ENCODE measurements around the gene PJA2.

The PJA2 gene

DNA sequence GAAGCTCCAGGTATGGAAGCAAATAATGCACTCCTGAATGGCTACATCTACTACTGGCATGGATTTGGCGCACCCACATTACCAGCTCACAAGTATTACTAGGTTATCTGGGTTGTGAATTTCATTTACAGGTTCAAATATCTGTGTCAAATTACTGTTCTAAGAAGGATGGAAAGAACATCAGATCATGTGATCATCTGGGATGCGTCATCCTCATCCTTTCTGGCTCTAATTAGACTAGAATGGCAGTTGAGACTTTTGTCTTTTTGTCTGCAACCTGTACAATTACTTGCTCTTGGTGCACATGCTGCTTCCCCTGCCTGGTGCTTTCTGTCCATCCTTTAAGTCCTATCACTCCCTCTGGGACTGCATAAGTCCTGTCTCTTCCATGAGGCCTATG is 64.1 kb downstream of the PJA2 start:
- no peak for DNase-seq

DNA sequence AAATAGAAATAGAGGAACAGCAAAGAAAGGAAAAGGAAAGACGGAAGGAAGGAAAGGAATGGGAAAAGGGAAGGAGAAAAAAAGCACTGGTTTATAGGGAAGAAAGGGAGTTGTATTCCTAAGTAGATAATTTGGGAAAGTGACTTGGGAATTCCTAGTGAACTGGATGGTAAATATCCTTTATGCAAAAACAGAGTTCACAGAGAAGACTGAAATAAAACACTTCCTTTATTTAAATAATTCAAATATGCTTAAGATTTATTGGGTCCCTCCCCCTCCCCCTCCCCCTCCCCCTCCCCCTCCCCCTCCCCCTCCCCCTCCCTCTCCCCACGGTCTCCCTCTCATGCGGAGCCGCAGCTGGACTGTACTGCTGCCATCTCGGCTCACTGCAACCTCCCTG is 69.4 kb downstream of the PJA2 start:
- no peak for DNase-seq

DNA sequence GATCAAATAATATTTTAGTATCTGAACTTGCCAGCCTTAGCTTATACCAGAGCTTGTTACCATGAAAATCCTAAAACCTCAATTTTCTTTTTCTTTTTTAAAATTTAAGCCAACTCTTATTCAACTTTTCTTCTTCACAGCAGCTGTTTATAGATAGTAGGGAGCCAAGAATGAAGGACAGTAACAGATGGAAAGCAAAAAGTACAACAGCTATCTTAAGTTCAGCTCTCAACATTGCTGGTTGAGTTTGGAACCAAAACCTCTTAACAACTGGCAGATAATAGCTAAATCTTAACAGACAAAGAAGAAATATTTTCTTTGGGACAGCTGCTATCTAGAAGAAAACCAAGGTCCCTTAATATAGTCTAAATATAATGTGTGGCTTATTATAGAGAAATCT is 74.7 kb downstream of the PJA2 start:
- DNase-seq: no peak

DNA sequence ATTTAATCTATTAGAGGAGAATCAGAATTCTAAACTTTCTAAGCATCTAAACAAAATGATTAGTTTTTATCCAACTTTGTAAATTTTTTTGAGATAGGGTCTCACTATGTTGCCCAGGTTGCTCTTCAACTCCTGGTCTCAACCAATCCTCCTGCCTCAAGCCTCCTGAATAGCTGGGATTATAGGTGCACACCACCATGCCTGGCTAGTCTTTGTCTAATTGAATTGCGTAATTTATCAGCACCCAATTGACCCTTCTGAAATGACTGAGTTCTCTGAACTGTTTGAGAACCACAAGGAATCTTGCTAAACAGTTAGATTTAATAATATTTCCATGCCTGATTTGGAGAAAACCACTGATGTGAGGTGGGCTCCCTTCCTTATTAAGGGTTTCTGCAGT is 75.7 kb downstream of the PJA2 start:
- no peak for DNase-seq

DNA sequence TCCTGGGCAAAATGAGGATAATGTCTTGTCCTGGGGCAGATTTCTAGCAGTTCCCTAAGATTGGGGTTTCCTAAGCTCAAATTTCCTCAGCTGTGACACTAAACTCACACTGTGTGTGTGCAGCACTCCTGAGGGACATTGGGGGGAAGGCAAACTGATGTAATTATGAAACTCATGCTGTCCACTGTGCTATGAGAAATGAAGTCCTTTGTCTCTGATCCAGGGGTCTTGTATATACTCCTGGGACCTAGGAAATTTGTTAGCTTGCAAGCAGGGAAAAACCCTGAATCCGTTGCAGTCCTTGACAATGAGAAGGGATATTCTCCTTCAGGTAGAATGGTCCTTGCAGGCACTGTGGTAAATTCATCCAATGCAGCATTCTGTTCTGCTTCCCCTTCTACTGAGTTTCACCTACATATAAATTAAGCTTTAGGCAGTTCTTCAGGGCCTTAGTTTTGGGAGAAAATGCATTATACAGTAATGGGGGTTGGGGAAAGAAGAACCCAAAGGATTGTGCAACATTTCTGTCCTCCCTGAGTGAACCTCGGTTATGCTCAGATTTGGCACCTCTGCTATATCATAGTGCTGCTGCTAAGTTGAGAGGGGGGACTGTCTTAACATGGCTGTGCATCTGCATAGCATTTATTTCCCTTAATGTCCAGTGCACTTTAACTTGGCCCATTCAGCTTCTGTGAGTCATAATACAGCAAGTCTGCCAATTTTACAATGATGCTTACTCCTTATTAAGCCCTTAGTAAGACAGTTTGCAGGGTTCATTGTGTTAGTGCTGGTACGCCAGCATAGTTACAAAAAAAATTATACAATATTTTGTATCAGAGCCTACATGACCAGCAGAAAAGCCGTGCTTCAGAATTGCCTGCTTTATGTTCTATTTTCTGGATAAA is 80.2 kb downstream of the PJA2 start:
- no peak for DNase-seq

DNA sequence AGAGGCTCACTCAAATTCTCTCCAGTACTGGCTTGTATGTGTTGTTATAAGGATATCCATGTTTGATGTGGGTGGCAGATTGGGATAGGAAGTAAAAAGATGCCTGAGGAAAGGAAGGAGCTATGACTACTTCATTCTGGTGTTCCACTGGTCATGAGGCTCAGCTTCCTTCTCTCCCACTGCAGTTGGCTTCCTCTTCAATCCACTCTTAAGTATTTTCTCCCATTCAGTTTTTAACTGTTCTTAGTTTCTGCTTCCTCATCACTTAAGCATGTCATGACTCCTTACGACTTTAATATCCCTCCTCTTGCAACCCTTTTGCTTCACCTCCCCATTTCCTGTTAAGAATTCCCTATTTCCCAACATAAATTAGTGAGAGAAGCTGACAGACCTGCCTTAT is 81.1 kb downstream of the PJA2 start:
- no peak for DNase-seq

DNA sequence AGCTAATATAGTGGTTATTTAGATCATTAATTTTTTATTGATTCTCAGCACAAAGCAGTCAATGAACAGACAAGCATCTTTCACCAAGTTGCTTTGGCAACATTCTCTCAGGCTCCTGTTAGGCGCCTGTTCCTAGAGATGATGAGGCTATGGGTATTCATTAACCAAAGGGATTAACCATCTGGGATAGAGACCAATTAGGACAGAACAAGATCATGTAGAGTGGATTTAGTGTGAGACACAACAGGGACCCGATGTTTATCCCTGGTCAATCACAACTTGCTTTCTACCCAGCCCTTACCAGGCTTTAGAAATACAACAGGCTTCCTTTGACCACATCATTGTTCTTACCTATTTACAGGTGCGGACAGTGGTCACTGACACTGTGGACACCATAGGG is 82.2 kb downstream of the PJA2 start:
- no peak for DNase-seq

DNA sequence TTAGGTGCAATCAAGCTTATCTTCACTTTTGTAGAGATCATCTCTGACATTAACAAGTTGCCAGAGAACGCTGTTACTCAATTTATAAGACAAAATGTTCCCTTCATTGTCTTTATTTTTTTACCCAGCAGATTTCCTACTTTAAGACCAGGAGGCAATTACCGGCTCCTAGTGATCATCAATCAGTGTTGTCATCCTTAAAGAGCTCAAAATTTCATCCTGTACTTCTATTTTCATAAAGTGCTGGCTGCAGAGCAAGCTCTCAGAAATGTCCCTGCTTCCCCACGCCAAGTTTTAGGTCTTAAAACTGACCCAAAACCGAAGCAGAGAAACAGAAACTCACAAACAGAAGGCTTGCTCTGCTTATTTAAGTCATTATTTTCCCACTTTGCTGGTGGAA is 82.9 kb downstream of the PJA2 start:
- DNase-seq: no peak

DNA sequence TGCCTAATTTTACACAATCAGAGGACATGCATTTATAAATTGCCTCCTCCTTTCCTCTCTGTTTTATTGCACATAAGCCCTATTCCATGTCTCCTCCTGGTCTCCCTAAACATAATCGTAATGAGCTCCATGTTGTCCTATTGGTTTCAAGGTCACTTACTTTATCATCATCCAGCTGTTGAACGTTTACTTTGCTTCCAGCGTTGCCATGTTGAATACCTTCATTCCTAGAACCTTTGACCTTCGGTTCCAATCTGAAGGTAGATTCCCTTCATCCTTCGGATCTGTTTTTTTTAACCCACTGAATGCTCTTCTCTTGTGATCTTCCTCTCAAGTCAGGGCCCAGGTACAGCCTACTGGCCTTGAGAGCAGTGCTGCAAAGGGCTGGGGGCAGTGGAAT is 84.3 kb downstream of the PJA2 start:
- no peak for DNase-seq

DNA sequence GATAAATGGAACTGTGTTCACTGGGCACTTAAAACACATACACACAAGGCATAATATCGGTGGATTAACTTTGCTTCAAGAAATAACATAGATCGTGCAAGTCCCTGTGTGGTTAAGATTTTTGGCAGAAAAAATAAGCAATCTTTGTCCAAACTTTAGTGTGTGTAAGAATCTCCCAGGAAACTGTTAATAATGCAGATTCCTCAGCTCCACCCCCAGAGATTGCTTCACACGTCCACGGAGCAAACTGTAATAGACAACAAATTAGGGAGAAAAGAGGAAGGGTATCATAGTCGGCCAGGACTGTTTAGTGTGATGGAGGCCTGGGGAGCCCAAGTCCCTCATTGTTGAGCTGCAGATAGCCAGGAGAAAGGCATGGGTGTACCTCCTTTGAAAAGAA is 84.8 kb downstream of the PJA2 start:
- no peak for DNase-seq

DNA sequence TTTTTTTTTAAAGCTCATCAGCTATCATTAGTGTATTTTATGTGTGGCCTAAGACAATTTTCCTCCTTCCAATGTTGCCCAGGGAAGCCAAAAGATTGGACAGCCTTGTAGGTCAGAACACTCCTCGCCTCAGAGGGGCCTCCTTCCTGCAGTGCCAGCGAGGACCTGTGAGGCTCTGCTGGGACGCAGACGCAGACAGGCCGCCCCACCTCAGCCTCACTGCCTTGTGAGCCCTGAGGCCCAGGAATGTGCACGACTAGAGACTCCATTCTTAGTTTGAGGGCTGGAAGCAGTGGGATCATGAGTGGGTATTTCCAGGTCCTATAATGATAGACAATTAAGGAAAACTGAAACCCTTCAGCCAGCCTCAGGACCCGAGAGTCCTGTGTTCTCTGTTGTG is 85.4 kb downstream of the PJA2 start:
- no peak for DNase-seq

DNA sequence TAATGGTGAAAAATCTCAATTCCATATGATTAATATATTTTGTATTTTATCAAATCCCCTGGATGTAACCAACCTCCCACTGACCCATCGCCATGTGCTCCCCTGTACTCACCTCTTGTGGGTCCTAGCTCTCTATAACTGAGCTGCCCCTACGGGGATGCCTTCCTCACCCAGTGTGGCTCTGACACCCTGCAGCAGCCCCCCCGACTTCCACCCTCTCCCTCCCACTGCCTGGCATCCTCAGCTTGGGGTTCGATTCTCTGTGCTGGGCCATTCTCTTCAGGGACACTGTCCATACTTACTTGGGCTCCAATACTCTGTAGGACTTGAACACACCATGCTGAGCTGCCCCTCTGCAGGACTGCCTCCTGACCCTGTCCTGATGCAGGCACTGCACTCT is 87.1 kb downstream of the PJA2 start:
- DNase-seq: no peak

DNA sequence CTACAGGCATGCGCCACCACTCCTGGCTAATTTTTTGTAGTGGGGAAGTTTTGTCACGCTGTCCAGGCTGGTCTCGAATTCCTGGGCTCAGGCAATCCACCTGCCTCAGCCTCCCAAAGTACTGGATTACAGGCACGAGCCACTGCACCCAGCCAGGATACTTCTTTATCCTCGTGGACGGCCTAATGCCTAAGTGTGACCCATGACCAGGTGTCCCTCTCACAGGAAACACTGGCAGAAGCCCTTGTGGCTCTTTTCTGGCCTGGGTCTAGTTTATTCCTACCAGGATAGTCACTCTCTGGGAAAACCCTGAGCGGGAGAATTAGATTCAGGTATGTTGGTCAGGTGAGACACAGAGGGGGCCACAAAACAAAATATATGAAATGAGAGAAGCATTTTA is 90.4 kb downstream of the PJA2 start:
- DNase-seq: no peak

DNA sequence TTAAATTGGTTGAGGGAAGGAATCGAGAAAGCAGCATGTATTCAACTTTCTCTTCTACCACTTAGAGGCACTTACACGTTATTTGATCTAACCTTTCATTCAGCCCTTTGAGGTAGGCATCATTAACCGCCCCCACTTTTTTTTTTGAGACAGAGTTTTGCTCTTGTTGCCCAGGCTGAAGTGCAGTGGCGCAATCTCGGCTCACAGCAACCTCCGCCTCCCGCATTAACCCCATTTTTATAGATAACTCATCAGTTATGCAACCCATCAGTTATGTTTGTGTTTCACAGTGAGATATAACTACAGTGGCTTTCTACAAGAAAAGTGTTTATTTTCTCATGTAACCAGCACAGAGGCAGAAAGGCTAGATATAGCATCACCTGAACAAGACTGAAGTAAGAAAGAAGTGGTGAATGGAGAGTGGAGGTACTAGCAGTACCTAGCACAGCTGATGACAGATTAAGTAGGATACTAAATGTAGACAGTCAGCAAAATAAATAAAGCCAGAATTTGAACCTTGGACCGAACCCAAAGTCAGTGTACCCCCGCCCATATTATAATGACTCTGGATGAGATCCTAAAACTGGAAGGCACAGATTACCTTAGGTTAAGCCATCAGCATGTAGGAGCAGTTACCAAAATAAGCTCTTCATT is 91.2 kb downstream of the PJA2 start:
- no peak for DNase-seq

DNA sequence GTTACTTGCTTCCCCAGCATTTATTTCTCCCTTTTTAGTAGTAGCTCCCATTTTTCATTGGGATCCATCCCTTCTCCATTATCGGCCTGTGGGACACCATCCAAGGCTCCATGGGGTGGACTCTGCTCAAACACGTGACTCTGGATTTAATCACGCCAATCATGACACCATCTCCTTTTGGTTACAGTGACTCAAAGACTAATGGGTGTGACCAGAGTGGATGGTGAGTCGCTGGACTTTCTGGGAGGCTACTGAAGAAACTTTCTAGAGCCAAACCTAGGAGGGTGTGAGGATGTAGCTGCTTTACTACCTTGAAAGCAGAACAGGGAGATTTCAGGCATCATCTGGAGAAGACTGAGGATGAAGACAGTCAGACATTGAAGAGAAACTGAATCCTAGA is 93.1 kb downstream of the PJA2 start:
- no peak for DNase-seq

DNA sequence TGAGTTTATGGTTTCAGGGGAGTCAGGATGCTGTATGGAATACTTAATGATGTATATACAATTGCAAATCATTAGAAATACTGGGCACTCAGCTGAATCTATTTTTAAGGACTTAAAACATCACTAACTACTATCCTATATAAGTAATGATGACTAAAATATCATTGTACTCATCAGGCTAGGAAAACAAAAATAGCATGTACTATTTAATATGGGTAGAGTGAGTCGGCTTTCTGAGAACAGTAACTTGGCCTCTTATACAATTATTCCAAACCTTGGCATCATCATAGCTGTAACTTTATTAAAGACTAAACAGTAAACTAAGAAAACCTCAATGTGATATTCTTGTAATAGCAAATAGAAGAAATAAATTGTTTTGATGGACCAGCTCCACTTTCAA is 94.5 kb downstream of the PJA2 start:
- no peak for DNase-seq

DNA sequence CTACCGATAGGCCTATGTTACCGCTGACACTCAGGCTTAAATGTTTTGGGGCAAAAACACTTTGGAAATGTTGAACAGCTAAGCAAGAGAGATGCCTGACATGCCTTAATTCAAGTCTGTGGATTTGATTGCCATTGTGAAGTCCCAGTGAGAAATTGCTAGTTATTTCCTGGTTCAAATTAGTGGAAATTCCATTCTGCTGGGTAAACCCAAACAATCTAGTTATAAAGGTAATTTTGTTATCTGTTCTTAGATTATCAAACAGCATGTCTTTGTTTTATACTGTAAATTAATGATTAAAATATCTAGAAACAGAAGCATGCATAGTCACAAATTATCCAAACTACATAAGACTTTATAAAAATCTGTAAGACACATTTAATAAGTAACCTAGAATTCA is 96.6 kb downstream of the PJA2 start:
- no peak for DNase-seq

DNA sequence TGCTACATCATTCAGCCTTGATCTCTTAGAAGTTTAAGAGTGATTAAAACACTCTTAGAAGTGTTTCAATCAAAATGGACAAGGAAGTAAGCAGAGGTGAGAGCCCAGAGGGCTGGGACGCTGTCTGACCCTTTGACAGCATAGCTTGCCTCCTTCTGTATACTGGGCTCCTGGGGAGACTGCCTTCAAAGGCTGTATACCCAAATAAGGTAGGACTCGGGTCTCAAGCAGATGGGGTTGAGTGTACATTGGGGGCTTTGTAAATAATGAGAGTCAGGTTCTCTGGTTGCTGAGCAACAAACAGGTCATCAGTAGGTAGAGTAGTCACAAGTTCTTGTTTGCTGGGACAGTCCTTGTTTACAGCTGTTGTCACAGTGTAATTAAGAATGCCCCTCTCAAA is 97.1 kb downstream of the PJA2 start:
- no peak for DNase-seq

DNA sequence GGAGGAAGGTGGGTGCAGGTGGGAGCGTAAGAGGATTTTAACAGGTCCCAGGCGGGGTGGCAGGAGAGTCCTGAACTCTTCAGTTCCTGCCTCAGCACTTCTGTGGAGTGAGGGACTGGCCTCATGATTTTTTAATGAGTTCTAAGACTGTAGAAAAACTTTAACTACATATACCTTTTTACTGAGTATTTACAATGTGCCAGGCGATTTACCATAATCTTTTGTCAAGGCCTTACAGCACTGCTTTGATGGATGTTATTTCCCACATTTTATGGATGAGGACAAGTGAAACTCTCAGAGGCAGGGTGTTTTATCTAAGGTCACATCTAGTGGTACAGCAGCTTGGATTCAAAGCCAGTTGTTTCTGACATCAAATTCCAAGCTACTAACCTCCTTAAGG is 99.5 kb downstream of the PJA2 start:
- no peak for DNase-seq

DNA sequence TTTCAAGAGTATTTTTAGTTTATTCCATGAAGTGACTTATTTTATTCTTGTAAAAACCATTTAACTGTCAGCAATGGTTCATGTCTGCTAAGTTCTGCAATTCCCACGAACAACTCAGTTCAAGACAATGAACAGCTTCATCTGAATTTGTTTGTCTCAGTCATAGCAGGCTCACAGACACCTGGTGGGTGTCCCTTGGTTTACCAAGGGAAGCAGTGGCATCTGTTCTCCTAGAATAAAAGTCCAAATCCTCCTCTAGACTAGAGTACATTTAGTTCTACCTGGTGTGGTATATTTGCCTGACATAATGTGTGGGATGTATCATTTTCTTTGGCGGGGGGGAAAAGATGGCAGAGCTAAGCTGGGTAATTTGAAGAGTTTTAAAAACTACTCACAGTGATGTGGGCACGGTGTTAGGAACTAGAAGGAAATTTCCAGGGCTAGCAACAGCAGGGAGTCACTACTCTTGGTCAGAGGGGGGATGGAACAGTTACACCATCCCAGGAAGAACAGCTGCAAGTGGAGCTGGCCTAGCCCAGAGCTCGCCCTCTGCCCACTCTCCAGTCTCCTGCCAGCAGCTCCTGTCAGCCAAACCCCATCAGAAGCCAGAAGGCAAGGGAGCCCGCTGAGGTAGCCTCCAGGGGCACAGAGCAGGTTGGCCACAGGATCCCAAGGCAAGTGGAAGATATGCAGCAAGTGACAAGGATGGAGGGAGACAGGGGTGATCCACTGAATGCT is 100.3 kb downstream of the PJA2 start:
- no peak for DNase-seq

DNA sequence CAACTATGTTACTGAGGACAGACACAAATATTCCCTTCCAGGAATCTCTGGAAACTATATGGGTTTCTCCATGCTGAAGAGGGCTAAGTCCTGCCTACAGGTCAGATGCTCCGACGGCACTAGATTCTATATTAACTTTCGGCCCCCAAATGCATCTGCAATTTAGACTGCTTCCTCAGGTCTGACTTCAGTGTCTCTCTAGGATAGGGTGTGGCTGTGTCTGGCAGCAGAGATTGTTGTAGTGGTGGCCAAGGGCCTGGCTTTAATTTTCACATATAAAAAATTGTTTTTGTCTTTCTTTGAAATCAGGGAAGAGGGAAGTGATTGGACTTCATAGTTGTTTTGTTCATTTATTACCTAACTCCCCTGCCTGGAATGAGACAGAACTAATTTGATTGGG is 101.8 kb downstream of the PJA2 start:
- no peak for DNase-seq

DNA sequence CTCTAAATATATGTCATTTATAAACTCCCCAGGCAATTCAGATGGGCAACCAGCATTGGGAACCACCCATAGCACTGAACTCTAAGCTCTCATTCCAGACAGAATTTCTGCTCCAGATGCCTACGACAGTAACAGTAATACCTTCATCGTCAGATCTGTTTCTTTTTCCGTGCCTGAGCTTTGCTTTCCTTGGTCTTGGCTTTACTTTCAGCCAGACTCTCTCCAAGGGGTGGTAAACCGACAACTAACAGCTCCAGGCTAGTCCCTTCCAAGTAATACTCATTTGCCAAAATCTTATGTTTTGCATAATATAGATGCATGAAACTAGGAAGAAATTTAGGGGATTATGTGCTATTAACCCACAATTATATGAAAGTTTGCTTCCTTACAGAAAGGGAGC is 102.3 kb downstream of the PJA2 start:
- no peak for DNase-seq

DNA sequence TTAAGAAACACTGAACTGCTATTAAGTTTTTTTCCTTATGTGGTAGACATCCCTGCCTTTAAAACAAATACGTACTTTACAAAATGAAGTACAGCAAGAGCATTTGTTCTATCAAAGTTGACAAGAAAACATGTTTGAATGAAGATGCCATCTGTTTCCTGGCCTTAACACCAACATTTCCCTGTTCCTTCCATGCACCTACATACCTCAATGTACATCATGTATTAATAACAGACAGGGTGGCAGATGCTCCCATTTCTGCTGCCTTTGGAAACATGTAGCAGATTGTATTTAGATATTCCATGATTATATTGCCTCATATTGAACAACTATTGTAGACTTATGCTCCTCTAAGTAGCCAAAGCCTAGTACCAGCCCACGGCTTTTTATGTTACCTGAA is 104.4 kb downstream of the PJA2 start:
- DNase-seq: no peak

DNA sequence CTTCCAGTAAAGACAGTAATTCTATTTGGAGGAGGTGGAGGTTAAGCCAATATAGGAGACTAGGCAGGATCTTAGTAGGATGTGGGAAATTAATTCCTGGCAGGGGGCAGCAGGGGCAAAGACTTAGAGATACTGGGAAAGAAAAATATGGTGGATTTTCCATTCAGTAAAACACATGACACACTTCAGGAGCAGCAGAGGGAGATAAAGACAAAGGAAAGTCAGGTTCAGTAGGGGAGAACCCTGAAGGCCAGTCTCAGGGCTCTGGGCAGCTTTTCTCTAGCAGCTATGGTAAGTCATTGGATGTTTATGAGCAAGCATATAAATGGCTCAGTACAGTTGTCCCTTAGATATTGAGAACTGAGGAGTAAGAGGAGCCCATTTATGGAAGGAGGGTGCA is 105.5 kb downstream of the PJA2 start:
- DNase-seq: no peak
